ENCODE data around the gene ZNF780A. TPM values are rescaled to one million over a fixed set of nuclear protein-coding genes. Genes with fewer than 3 reads are reported as not detected.
A peak's percentile ranks its signal among the peaks of the same experiment; 100 is the strongest.
"Not testable (repeated sequence)": the region's sequence is repeated elsewhere in the genome, so short reads cannot be mapped to it uniquely, and the experiment has no call there.

ZNF780A gene
- 17.0 TPM for polyA plus RNA-seq (2012; ENCODE audit: missing spikeins)

DNA sequence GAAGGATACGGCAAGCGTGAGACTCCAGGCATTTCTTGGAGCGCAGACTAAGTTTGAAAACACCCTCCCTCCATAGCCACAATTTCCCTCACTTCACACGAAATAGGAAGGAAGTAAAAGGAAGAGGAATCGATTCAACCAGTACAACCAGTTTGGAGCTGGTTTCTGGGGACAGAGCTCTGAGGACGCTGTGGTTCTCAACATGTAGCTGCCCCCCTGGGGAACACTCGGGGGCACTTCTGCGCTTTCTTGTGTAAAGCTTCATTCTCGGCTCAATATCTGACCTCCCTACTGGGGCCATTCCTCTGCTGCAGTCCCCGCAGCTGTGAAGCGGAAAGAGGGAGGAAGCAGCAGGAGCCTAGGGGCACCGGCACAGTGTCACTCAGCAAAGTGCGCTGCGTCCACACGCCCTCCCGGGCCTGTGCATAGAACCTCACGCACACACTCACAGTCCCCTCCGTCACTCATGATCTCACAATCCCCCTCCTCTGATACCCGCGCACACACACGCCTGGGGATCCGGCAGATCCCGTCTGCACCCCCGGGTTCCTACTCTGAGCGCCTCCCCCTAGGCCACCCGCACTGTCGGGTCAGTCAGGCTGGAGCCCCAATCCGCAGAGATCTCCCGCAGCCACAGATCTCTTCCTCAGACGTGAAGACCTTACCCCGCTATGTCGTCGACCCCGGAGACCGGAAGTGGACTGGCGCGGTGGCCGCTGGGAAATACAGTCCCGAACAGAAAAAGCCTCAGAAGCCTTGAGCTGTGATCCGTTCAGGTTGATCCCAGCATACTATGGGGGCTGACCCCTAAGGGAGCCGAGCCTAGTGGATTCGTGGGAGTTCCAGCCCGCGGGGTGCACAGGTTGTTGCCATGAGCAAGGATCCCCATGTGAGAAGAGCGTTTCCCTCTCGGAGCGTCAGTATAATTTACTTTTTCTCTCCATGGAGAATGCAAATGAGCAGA lies at the start of gene ZNF780A:
TSS of gene ZNF780A (minus strand) at position 703 of the 964 bp plus-strand sequence. CDS start 6,190 bp downstream, outside the sequence.
- DNase-seq (ENCODE audit: insufficient read length) (peak; percentile 52), FAIRE-seq (peak; percentile 97)
- TF ChIP-seq TAF1 (IDR thresholded peaks at IDR 0.05; ENCODE audit: borderline replicate concordance, low read depth, low read length) (peak; percentile 47; the same call in 1 of the 2 replicates), POLR2AphosphoS5 (IDR thresholded peaks at IDR 0.05; ENCODE audit: low read depth, low read length) (peak; percentile 79), POLR2A (IDR thresholded peaks at IDR 0.05; ENCODE audit: low read depth, low read length) (peak; percentile 81)

DNA sequence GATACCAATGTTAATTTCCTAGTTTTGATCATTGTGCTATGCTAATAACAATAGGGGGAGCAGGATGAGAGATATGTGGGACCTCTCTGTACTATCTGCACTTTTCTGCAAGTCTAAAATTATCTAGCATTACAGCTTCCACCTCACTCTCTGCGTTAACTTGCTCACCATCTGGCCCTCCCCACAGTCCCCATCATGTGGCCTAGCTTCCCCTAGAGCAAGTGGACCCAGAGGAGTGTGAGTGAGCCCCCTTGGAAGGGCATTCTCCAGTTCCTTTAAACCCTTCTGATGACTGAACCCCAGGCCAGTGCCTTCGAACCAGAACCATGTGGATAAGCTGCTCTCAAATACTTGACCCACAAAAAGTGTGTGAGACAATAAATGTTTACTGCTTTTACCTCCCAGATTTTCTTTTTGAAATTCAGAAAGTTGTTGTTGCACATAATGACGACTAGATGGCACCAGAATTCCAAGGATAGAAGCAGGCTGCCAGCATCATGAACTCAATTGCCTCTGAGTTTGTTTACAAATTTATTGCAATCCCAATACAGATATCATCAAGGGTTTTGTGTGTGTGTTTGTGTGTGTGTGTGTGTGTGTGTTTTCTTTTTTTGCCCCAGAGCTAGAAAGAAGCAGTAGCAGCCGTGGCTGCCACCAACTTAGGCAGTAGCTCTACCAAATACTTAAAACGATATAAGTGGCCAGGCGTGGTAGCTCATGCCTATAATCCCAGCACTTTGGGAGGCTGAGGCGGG lies 49.0 kb upstream of the ZNF780A start:
- TF ChIP-seq POLR2AphosphoS5 (IDR thresholded peaks at IDR 0.05; ENCODE audit: low read depth, low read length) (no peak), TAF1 (IDR thresholded peaks at IDR 0.05; ENCODE audit: borderline replicate concordance, low read depth, low read length) (no peak), POLR2A (IDR thresholded peaks at IDR 0.05; ENCODE audit: low read depth, low read length) (no peak)
- FAIRE-seq: peak; percentile 92
- no peak for DNase-seq (ENCODE audit: insufficient read length)

DNA sequence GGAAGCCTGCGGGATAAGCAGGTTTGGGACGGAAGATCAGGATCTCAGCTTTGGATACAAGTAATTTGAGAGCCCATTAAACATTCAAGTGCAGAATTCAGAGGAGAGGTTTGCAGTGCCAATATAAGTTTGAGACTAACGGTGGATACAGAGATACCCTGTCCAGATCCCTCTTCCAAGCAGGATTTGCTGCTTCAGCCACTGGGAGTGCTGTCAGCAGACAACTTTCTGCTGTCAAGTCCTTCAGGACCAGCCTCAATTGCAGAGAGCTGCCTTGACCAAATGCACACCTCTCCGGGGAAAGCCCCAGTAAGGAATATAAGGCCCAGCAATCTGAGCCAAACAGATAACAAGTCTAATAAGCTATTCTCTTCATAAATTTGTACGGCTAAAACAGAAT lies 46.1 kb upstream of the ZNF780A start:
- FAIRE-seq: no peak
- TF ChIP-seq POLR2AphosphoS5 (IDR thresholded peaks at IDR 0.05; ENCODE audit: low read depth, low read length) (no peak), TAF1 (IDR thresholded peaks at IDR 0.05; ENCODE audit: borderline replicate concordance, low read depth, low read length) (no peak), POLR2A (IDR thresholded peaks at IDR 0.05; ENCODE audit: low read depth, low read length) (no peak)
- no peak for DNase-seq (ENCODE audit: insufficient read length)

DNA sequence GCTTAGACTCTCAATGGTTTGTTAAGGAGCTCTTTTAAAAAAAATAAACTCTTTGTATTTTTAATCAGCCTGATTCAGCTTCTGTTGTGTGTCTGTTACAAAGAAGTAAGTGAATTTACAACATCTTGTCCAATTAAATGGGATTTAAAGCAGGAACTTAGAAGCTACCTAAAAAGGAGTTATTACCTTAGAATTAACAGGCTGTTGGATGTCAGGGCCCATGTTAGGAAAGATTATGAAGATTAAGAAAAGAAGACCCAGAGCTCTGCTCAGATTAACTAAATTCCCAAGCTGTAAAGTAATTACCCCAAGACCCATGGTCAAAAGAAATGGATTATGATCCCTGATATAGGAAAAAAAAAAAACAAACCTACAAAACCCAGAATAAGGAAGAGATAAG lies 44.1 kb upstream of the ZNF780A start:
- DNase-seq (ENCODE audit: insufficient read length): no peak
- TF ChIP-seq POLR2A (IDR thresholded peaks at IDR 0.05; ENCODE audit: low read depth, low read length) (no peak), TAF1 (IDR thresholded peaks at IDR 0.05; ENCODE audit: borderline replicate concordance, low read depth, low read length) (no peak), POLR2AphosphoS5 (IDR thresholded peaks at IDR 0.05; ENCODE audit: low read depth, low read length) (no peak)
- no peak for FAIRE-seq

DNA sequence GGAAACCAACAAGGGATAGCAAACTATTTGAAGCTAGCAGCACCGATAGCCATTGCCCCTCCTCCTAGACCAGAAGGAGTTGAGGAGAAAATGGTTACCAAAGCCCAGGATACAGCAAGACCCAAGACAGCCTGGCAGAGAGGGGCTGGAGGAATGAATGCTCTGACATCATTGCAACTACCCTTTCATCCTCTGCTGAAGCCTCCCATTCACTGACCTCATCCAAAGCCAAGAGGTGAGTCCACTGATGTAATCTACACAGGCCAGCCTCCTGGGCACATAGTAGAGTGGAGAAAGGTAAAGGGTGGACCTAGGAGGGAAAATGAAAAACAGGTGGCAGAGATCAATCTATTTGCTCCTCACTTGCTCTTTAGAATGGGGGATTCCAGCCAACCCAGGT lies 42.7 kb upstream of the ZNF780A start:
- no peak for TF ChIP-seq TAF1 (IDR thresholded peaks at IDR 0.05; ENCODE audit: borderline replicate concordance, low read depth, low read length)
- no peak for TF ChIP-seq POLR2A (IDR thresholded peaks at IDR 0.05; ENCODE audit: low read depth, low read length)
- no peak for TF ChIP-seq POLR2AphosphoS5 (IDR thresholded peaks at IDR 0.05; ENCODE audit: low read depth, low read length)
- FAIRE-seq: no peak
- no peak for DNase-seq (ENCODE audit: insufficient read length)

DNA sequence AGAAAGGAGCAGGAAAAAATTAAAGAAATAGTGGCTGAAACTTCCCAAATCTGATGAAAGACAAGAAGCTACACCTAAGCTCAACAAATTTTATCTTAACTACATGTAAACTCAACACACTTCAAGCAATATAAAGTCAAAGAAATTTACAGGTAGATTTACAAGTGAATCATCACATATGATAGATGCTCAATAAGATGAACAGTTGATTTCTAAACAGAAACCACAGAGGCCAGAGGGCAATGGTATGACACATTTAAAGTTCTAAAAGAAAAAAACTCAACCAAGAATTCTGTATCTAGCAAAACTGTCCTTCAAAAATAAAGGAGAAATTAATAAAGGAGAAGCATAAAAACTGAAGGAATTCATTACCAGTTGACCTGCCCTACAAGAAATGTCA lies 39.3 kb upstream of the ZNF780A start:
- TF ChIP-seq POLR2A (IDR thresholded peaks at IDR 0.05; ENCODE audit: low read depth, low read length) (no peak), POLR2AphosphoS5 (IDR thresholded peaks at IDR 0.05; ENCODE audit: low read depth, low read length) (no peak), TAF1 (IDR thresholded peaks at IDR 0.05; ENCODE audit: borderline replicate concordance, low read depth, low read length) (no peak)
- DNase-seq (ENCODE audit: insufficient read length): no peak
- no peak for FAIRE-seq

DNA sequence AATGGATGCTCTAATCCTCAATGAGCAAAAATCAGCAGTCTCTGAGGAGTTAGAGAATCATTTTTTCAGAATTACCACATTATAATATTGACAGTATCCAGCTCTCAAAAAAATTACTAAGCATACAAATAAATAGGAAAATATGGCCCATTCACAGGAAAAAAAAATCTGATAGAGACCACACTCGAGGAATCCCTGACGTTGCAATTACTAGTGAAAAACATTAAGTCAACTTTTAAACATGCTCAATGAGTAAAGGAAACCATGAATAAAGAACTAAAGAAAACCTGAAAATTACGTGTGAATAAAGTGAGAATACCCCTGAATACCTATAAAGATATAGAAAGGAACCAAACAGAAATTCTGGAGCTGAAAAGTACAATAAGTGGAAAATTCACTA lies 38.7 kb upstream of the ZNF780A start:
- FAIRE-seq (no peak), DNase-seq (ENCODE audit: insufficient read length) (no peak)
- TF ChIP-seq TAF1 (IDR thresholded peaks at IDR 0.05; ENCODE audit: borderline replicate concordance, low read depth, low read length) (no peak), POLR2AphosphoS5 (IDR thresholded peaks at IDR 0.05; ENCODE audit: low read depth, low read length) (no peak), POLR2A (IDR thresholded peaks at IDR 0.05; ENCODE audit: low read depth, low read length) (no peak)

DNA sequence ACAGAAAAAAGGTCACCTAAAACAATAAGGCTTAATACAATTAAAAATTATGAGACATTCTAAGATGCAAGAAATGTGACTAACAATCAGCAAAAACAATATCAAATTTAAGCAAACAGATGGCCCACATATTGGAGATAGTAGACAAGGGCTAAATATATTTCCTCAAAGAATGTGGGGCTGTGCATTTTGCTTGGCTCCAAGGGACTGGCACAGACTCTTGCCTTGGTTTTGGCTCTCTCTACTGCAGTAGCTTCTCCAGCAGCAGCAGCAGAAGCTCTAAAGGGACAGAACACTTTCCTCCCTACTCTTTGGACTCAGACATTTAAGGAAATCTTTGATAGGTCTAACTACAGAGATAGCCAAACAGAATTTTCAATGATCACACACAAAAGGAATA lies 38.2 kb upstream of the ZNF780A start:
- TF ChIP-seq TAF1 (IDR thresholded peaks at IDR 0.05; ENCODE audit: borderline replicate concordance, low read depth, low read length) (no peak), POLR2AphosphoS5 (IDR thresholded peaks at IDR 0.05; ENCODE audit: low read depth, low read length) (no peak)
- DNase-seq (ENCODE audit: insufficient read length) (no peak), FAIRE-seq (no peak)

DNA sequence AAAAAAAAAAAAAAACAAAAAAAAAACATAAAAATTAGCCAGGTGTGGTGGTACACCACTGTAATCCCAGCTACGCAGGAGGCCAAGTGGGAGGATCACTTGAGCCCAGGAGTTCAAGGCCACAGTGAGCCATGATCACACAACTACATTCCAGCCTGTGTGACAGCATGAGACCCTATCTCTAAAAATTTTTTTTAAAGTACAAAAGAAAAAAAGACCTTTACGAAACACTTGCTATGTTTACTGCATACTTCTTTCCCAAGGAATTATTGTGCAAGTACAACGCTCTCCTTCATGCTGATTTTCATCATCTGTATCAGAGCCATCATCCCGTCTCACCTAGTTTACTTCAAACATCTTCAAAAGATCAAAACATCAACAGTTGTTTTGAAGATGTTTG lies 28.6 kb upstream of the ZNF780A start:
- FAIRE-seq: no peak
- no peak for DNase-seq (ENCODE audit: insufficient read length)
- no peak for TF ChIP-seq POLR2A (IDR thresholded peaks at IDR 0.05; ENCODE audit: low read depth, low read length)
- no peak for TF ChIP-seq POLR2AphosphoS5 (IDR thresholded peaks at IDR 0.05; ENCODE audit: low read depth, low read length)
- TF ChIP-seq TAF1 (IDR thresholded peaks at IDR 0.05; ENCODE audit: borderline replicate concordance, low read depth, low read length): no peak

DNA sequence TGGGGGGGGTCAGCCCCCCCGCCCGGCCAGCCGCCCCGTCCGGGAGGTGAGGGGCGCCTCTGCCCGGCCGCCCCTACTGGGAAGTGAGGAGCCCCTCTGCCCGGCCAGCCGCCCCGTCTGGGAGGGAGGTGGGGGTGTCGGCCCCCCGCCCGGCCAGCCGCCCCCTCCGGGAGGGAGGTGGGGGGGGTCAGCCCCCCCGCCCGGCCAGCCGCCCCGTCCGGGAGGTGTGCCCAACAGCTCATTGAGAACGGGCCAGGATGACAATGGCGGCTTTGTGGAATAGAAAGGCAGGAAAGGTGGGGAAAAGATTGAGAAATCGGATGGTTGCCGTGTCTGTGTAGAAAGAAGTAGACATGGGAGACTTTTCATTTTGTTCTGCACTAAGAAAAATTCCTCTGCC lies 27.9 kb upstream of the ZNF780A start:
- DNase-seq (ENCODE audit: insufficient read length); FAIRE-seq: not testable (repeated sequence)

DNA sequence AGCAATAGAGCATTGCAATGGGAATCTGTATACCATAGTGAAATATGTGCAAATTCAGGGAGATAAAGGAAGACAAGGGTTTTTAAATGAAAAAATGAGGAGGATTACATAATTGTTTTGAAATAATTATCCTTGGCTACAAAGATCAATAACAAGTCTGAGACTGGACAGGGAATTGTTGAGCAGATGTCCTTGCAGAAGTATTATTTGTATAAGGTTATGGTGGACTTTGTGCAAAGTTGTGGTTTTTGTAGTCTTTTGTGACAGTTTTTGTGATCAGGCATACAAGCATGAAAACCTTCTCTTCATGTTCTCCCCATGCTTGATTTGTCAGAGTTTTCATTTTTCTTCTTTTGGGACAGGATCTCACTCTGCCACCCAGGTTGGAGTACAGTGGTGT lies 25.3 kb upstream of the ZNF780A start:
- no peak for FAIRE-seq
- DNase-seq (ENCODE audit: insufficient read length): no peak
- no peak for TF ChIP-seq POLR2A (IDR thresholded peaks at IDR 0.05; ENCODE audit: low read depth, low read length)
- TF ChIP-seq TAF1 (IDR thresholded peaks at IDR 0.05; ENCODE audit: borderline replicate concordance, low read depth, low read length): no peak
- no peak for TF ChIP-seq POLR2AphosphoS5 (IDR thresholded peaks at IDR 0.05; ENCODE audit: low read depth, low read length)

DNA sequence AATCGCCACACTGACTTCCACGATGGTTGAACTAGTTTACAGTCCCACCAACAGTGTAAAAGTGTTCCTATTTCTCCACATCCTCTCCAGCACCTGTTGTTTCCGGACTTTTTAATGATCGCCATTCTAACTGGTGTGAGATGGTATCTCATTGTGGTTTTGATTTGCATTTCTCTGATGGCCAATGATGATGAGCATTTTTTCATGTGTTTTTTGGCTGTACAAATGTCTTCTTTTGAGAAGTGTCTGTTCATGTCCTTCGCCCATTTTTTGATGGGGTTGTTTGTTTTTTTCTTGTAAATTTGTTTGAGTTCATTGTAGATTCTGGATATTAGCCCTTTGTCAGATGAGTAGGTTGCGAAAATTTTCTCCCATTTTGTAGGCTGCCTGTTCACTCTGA lies 23.4 kb upstream of the ZNF780A start:
- not testable (repeated sequence) for FAIRE-seq

DNA sequence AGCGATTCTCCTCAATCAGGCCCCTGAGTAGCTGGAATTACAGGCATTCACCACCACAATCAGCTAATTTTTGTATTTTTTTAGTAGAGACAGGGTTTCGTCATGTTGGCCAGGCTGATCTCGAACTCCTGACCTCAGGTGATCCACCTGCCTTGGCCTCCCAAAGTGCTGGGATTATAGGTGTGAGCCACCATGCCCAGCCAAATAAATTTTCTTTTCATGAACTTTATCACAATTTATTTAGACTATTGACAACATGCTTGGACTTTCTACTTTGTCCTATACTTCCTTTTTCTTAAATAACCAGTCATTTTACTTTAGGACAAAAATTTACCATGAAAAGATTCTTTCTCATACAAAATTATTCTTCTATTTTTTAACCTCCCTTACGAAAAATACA lies 21.5 kb upstream of the ZNF780A start:
- not testable (repeated sequence) for DNase-seq (ENCODE audit: insufficient read length); FAIRE-seq

More for the DNA sequence above, 23.4 kb upstream of the ZNF780A start:
- DNase-seq (ENCODE audit: insufficient read length): not testable (repeated sequence)

Data from GM12892 (cell line).